Measurements from ENCODE around the gene IL6. TPM values are rescaled to one million over a fixed set of nuclear protein-coding genes. Genes with fewer than 3 reads are reported as not detected.

Gene IL6
- total and polyA plus RNA-seq, 2 donors (not counting 1 experiment from before 2014, with no cell fraction given) = 2.6 to 222 TPM

DNA sequence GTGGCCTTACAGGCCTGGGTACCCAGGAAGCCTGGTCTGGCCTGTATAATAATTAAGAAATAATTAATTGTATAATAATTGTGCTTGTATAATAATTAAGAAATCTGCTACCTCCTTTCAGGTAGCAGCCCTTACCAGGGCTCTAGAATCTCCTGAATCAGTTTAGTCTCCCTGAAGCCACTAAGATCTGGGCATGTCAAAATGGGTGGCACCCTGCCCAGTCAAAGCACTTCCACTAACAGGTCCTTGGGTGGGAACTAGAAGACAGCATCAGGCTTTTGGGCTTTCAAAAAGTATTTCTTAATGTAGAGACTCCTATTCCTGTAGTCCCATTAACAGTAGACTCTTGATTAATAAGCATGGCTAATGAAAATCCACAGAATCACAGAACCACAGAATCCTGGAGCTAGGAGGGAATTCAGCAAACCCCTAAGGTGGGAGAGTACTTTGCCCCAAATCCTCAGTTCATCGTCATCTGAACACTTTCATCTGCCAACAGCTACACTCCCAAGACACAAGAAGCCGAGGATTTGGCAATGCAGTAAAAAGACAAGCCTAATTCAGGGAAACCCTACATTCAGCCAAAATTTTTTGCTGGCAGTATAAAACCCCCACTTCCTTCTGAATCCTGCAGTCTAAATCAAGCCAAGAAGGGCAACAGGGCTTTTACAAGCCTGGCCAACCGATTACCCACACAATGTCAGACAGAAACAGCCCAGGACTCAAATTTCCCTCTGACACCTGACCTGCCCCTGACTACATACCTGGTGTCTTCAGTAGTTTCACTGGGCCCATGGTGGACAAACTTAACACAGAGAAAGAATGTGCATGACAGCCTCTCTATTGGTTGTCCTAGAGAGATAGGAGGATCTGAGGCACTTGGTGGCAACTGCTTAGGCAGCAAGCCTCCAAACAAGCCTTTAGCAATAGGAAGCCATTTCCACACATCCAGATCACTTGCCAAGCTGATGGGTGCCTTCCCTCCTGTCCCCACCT is 5.9 kb upstream of the IL6 start:
- peak overlapping the region; percentile 83 for H3K27ac Mint-ChIP-seq
- Histone ChIP-seq H3K4me3 (ENCODE audit: control extremely low read depth in 1 of 5, extremely low read depth in 1 of 5, insufficient read depth in 1 of 5, low read depth in 2 of 5, low read length in 4 of 5) (no peak overlapping the region), H3K9ac (ENCODE audit: low read length) (no peak overlapping the region), H3K9me3 (ENCODE audit: control extremely low read depth in 1 of 3, control insufficient read depth in 2 of 3, insufficient read depth in 1 of 3, low read length in 2 of 3) (no peaks in the 10 kb centered on the region), H3K4me2 (replicated peaks; ENCODE audit: low read depth, low read length, poor library complexity, severe bottlenecking) (peak overlapping the region; percentile 67), H3K27ac (ENCODE audit: low read length in 2 of 2) (peak overlapping the region; percentile 85 to 86), H3K36me3 (replicated peaks in 1 of 2; ENCODE audit: control extremely low read depth in 1 of 2, control insufficient read depth in 1 of 2, extremely low read depth in 1 of 2, insufficient read depth in 2 of 2, low read length in 1 of 2) (no peaks in the 10 kb centered on the region), H2AFZ (ENCODE audit: insufficient read depth, low read depth, low read length, poor library complexity, severe bottlenecking) (no peak overlapping the region), H4K20me1 (ENCODE audit: control insufficient read depth, insufficient read depth, low read length, poor library complexity, severe bottlenecking) (no peaks in the 10 kb centered on the region), H3K4me1 (ENCODE audit: control insufficient read depth in 2 of 2, insufficient read depth in 2 of 2, low read length in 2 of 2) (peaks cover 63 to 74% of the 10 kb centered on the region in 2 donors), H3K79me2 (ENCODE audit: control insufficient read depth, insufficient read depth, low read length) (peaks cover 46% of the 10 kb centered on the region), H3K27me3 (replicated peaks in 1 of 4; ENCODE audit: control extremely low read depth in 1 of 4, control insufficient read depth in 3 of 4, insufficient read depth in 4 of 4, low read length in 3 of 4) (no peaks in the 10 kb centered on the region)
- no peaks in the 10 kb centered on the region for H3K27me3 Mint-ChIP-seq
- intact Hi-C loops (cut with micrococcal nuclease) = no loop called here
- no peak for DNase-seq
- H3K4me1 Mint-ChIP-seq = peaks cover 73% of the 10 kb centered on the region
- peak overlapping the region; percentile 36 for H3K4me3 Mint-ChIP-seq
- CTCF ChIA-PET = interaction anchor here (8.4 to 20.7 kb wide), 4 partner anchors 10 to 162 kb away, joined by 106 to 712 read pairs (median 163); no protein-coding TSS in a partner anchor
- 96% methylated on average over 3 of the region's 3 CpGs for WGBS (ENCODE audit: insufficient coverage)
- no peaks in the 10 kb centered on the region for H3K9me3 Mint-ChIP-seq (ENCODE audit: insufficient read depth)
- POLR2A ChIA-PET = no interaction called here
- no peak for ATAC-seq (ENCODE audit: low read depth)
- TF ChIP-seq, protein P1, sequence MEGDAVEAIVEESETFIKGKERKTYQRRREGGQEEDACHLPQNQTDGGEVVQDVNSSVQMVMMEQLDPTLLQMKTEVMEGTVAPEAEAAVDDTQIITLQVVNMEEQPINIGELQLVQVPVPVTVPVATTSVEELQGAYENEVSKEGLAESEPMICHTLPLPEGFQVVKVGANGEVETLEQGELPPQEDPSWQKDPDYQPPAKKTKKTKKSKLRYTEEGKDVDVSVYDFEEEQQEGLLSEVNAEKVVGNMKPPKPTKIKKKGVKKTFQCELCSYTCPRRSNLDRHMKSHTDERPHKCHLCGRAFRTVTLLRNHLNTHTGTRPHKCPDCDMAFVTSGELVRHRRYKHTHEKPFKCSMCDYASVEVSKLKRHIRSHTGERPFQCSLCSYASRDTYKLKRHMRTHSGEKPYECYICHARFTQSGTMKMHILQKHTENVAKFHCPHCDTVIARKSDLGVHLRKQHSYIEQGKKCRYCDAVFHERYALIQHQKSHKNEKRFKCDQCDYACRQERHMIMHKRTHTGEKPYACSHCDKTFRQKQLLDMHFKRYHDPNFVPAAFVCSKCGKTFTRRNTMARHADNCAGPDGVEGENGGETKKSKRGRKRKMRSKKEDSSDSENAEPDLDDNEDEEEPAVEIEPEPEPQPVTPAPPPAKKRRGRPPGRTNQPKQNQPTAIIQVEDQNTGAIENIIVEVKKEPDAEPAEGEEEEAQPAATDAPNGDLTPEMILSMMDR (IDR thresholded peaks at IDR 0.05) = no peak

Data from B cell (primary cell).